Colon (tissue), 2 donors: Measurements from ENCODE around the gene SRRT.
"Not testable (repeated sequence)": the region's sequence is repeated elsewhere in the genome, so short reads cannot be mapped to it uniquely, and the experiment has no call there.

Source experiments
- FAIRE-seq: peaks from 2 replicates; lab custom pipeline; 2012; peaks lifted over from hg19 to GRCh38; lab: Jason Lieb, UNC
- donor health status: control.
- donor health status: control.

Gene SRRT

DNA sequence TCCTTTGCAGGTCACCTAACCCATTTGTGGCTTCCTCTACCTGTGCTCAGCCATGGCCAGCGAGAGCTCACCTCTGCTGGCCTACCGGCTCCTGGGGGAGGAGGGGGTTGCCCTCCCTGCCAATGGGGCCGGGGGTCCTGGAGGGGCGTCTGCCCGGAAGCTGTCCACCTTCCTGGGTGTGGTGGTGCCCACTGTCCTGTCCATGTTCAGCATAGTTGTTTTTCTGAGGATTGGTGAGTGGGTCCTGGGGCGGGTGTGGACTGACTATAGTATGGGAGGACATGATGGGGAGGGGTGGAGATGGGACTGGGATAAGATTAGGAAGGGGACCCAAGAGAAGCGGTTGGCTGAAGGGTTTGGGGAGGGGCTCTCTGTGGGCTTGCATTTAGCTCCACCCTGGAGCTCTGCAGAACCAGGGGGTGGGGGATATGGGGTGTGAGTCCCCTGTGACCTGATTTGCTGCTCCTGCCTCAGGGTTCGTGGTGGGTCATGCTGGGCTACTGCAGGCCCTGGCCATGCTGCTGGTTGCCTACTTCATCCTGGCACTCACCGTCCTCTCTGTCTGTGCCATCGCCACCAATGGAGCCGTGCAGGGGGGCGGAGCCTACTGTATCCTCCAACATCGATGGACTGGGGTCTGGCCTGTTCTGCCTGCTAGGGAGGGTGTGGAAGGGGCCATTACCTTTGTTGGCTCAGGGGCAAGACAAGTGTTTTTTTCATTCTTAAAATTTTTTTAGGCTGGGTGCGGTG, 20.6 kb upstream of the SRRT start:
- FAIRE-seq = no peak

DNA sequence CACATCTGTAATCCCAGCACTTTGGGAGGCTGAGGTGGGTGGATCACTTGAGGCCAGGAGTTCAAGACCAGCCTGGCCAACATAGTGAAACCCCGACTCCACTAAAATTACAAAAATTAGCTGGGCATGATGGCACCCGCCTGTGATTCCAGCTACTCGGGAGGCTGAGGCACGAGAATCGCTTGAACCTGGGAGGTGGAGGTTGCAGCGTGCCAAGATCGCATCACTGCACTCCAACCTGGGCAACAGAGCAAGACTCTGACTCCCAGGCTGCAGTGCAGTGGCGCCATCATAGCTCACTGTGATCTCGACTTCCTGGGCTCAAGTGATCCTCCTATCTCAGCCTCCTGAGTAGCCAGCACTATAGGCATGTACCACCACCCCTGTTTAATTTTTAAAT, 20.0 kb upstream of the SRRT start:
- not testable (repeated sequence) for FAIRE-seq

DNA sequence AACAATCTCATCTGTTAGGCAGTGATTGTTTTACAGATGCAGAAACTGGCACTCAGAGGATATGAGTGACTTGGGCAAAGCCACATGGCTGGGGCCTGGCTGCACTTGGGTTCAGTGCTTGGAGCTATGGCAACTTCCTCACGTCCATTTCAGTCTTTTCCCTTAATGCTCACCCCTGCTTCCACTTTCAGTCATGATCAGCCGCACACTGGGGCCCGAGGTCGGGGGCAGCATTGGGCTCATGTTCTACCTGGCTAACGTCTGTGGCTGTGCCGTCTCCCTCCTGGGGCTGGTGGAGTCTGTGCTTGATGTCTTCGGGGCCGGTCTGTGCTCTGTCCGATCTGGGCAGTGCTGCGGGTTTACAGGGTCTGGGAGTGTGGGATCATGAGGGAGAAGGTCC, 19.4 kb upstream of the SRRT start:
- FAIRE-seq = no peak

DNA sequence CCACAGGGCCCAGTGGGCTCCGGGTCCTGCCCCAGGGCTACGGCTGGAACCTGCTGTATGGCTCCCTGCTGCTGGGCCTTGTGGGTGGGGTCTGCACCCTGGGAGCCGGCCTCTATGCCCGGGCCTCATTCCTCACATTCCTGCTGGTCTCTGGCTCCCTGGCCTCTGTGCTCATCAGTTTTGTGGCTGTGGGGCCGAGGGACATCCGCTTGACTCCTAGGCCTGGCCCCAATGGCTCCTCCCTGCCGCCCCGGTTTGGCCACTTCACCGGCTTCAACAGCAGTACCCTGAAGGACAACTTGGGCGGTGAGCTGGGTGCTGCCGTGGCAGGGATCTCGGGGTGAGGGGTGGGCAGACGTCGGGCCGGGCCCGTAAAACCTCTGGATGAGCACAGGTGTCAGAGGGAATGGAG, 18.0 kb upstream of the SRRT start:
- FAIRE-seq = no peak

DNA sequence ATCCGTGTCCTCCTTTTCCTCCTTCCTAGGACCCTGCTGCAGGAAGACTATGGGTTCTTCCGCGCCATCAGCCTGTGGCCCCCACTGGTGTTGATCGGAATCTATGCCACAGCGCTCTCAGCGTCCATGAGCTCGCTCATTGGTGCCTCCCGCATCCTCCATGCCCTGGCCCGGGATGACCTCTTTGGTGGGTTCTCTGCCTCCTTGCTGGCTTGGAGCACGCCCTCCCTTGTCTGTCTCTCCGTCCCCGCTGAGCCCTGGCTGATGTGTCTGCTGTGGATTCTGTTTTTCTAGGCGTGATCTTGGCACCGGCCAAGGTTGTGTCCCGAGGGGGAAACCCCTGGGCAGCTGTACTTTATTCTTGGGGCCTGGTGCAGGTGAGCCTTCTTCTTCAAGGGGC, 15.0 kb upstream of the SRRT start:
- no peak for FAIRE-seq

DNA sequence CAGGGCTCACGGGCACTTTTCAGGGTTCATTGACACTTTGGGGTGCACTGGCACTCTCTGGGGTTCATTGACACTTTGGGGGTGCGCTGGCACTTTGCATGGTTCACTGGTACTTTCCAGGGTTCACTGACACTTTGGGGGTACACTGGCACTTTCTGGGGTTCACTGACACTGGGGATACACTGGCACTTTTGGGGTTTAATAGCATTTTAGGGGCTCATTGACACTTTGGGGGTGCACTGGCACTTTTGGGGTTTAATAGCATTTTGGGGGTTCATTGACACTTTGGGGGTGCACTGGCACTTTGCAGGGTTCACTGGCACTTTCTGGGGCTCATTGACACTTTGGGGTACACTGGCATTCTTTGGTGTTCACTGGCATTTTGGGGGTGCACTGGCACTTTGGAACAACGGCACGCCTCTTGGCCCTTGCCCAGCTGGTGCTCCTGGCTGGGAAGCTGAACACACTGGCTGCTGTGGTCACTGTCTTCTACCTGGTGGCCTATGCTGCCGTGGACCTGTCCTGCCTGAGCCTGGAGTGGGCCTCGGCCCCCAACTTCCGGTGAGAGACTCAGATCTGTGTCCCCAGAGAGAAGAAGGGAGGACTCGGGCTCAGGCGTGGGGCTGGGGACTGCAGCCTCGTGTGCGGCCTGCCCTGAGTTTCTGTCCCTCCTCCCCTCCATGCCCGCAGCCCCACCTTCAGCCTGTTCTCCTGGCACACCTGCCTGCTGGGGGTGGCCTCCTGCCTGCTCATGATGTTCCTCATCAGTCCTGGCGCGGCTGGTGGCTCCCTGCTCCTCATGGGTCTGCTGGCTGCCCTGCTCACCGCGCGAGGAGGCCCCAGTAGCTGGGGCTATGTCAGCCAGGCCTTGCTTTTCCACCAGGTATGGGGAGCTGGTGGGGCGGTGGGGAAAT, 13.9 kb upstream of the SRRT start:
- FAIRE-seq = no peak

DNA sequence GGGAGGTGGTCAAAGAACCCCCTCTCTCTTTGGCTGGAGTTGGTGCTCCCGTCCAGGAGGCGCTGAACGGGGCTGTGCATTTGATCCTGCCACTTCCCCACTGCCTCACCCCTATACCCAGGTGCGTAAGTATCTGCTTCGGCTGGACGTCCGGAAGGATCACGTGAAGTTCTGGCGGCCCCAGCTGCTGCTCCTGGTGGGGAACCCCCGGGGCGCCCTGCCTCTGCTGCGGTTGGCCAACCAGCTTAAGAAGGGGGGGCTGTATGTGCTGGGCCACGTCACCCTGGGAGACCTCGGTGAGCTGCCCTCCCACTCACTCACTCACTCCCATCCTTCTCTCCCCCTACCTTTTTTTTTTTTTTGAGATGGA, 13.3 kb upstream of the SRRT start:
- no peak for FAIRE-seq

DNA sequence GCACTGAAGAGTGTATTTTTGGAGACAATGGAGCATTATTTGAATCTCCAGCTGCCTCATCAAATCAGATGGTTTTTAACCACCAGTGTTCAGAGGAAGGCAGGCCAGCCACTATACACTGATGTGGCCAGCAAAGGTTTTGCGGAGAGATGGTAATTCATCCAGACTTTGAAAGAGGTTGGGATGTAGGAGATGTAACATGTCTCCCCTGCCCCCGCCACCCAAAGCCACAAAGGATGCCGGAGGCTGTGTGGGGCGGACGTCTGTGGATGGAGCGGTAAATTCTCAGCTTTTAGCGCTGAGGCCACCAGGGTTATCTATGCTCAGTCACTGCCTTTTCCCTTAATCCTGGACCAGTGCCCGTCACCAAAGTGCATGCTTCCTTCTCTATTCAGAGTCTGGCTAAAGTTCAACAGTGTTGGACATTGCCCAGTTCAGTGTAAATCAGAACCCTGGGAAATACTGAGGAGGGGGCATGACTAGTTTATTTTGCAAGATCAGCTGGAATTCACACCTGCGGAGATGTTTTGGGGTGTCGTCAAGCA, 11.4 kb upstream of the SRRT start:
- no peak for FAIRE-seq

DNA sequence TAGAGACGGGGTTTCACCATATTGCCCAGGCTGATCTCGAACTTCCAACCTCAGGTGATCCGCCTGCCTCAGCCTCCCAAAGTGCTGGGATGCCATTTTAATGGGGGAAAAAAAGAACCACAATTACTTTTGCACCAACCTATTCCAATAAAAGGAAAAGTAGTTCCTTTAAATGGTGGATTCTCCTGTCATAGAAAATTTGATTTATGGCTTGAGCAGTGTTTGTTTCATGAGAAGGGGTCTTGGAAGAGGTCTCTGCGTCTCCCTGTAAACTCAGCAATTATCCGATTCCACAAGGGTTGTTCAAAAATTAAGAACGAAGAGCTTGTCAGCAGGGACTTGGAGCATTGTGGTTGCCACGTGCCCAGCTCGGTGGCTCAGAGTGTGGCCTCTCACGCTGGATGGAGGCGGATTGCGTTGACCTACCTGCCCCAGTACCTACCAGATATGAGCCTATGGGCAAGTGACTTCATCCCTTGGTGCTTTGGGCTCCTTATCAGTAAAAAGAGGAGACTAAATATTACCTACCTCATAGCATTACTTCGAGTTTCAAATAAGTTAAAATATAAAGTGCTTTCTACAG, 10.5 kb upstream of the SRRT start:
- no peak for FAIRE-seq

DNA sequence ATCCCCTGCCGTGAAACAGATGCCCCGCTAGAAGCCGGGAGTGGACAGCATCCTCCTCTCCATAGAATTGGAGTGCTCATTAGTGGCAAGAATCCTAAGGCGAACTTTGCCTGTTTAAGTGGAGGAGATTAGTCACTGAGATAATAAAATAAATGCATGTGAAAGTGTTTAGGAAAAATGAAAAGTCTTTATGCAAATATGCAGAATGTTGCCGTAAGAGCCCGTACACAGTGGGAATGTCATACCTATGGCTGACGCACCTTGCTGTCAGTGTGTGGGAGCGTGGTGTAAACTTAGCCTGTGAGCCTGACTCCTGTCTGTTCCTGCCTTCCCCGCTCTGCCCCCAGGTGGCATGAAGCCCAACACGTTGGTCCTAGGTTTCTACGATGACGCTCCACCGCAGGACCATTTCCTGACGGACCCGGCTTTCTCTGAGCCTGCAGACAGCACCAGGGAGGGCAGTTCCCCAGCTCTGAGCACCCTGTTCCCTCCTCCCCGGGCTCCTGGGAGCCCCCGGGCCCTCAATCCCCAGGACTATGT, 9.5 kb upstream of the SRRT start:
- no peak for FAIRE-seq

DNA sequence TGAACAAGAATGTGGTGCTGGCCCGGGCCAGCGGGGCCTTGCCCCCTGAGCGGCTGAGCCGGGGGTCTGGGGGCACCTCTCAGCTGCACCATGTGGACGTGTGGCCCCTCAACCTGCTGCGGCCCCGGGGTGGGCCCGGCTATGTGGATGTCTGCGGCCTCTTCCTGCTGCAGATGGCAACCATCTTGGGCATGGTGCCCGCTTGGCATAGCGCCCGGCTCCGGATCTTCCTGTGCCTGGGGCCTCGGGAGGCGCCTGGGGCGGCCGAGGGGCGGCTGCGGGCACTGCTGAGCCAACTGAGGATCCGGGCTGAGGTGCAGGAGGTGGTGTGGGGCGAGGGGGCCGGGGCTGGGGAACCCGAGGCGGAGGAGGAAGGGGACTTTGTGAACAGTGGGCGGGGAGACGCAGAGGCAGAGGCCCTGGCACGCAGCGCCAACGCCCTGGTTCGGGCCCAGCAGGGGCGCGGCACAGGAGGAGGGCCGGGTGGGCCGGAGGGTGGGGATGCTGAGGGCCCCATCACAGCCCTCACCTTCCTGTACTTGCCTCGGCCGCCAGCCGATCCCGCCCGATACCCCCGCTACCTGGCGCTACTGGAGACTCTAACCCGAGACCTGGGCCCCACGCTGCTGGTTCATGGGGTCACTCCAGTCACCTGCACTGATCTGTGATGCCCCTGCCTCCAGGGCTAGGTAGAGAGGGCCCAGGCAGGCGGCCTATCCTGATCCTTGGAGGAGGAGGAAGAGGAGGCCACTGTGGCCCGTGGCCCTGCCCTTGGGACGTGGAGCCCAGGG, 8.8 kb upstream of the SRRT start:
- no peak for FAIRE-seq

DNA sequence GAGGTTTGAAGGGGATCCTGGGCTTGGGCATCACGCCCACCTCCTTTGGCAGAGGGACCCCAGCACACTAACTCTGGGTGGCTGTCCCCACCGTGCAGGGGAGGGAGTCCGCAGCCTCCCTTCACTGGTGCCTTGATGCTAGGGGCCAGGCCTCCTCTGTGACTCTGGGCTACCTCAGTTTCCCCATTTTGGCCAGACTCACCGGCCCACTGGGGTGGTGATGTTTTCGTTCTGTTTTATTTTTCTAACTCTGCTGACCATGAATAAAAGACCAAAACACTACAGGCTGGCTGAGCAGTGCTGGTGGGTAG, 8.2 kb upstream of the SRRT start:
- FAIRE-seq = no peak

DNA sequence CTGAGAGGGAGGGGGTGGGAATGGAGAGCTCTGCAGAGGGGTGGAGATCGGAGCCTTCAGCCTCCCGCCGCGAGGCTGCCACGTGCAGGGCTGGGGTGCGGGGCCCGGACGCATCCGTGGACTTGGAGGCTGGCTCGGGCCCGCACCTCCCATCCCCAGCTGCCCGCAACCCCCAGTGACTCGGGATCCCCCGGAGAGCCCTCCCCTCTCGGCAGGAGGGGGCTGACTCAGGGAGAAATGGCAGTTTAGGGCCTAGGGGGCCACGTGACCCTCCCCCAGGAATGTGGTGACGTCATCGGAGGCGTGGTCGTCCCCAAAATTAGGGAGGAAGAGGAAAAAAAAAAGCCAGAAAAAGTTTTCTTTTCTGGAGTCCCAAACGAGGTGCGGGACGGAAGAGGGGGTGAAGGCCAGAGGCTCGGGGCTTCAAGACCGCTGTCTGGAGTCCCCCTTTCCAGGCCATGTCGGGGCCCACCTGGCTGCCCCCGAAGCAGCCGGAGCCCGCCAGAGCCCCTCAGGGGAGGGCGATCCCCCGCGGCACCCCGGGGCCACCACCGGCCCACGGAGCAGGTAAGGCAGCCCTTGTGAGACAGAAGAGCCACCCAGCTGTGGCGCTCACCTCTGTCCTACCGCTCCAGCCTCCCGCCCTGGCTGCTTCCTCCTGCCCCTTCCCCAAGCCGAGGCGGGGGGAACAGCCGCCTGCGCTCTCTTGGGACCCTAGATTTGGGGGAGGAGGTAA, 7.7 kb upstream of the SRRT start, which contains the start of gene TRIP6:
TRIP6 (plus strand) TSS at position 348 of the 736 bp plus-strand sequence; CDS start at position 459, 111 bp downstream.
- FAIRE-seq = no peak

DNA sequence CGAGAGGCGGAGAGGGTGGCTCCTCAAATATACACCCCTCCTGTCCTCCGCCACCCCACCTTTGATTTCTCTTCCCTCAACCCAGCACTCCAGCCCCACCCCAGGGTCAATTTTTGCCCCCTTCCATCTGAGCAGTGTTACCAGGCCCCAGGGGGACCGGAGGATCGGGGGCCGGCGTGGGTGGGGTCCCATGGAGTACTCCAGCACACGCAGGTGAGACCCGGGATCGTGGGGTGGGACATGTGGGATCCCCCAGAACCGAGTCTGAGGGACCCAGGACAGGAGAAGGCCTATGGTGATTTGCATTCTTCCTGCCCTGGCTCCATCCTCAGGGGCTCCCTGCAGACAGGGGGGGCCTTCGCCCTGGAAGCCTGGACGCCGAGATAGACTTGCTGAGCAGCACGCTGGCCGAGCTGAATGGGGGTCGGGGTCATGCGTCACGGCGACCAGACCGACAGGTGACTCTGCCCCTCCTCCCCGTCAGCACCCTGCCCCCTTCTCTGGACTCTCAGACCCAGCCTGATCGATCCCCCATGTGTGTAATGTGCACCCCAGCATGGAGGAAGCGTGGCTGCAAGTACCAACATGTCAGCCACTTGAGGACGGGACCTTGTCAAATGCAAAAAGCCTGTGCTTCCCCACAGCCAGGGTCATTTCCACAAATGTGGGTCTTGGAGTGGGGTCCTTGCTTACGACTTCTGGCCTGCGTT, 7.0 kb upstream of the SRRT start:
- no peak for FAIRE-seq

DNA sequence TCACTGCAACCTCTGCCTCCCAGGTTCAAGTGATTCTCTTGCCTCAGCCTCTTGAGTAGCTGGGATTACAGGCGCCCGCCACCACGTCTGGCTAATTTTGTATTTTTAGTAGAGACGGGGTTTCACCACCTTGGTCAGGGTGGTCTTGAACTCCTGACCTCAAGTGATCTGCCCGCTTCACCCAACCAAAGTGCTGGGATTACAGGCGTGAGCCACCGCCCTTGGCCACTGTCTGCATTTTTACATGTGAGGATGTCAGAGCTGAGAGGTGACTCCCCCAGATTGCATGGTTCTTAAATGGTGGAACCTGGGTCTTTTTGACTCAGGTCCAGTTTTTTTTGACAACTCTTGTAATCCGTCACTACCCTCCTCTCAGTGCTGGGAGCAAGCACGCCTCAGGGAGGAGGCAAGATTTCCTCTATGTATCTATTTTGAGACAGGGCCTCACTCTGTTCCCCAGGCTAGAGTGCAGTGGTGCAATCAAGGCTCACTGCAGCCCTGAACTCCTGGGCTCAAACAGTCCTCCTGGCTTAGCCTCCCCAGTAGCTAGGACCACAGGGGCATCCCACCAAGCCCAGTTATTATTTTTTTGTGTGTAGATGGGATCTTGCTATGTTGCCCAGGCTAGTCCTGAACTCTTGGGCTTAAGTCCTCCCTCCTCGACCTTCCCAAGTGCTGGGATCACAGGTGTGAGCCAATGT, 1.2 kb upstream of the SRRT start:
- FAIRE-seq = no peak

DNA sequence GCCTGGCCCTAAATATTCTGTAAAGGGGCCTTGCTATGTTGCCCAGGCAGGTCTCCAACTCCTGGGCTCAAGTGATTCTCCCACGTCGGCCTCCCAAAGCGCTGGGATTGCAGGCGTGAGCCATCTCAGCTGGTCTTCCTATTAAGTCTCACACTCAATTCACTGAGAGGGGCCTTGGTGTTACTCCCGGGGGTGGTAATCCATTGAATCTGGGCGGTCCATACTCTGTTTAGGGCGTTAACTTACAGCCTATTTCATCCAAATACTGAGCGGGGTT, 665 bp upstream of the SRRT start:
- FAIRE-seq = no peak

DNA sequence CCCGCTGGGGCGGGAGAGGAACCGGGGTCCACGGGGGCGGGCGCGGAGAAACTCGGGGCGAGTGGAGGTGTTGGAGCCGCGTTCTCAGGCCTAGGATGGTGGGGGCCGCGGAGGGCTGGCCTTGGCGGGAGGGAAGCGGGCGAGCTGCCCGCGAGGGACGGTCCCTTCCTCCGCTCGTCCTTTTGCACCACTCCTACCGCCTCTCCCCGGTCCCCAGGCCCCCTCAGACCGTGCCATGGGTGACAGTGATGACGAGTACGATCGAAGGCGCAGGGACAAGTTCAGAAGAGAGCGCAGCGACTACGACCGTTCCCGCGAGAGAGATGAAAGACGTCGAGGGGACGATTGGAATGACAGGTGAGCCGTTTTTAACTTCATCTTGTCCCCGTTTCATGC, 451 bp downstream of the SRRT start:
- FAIRE-seq = no peak

DNA sequence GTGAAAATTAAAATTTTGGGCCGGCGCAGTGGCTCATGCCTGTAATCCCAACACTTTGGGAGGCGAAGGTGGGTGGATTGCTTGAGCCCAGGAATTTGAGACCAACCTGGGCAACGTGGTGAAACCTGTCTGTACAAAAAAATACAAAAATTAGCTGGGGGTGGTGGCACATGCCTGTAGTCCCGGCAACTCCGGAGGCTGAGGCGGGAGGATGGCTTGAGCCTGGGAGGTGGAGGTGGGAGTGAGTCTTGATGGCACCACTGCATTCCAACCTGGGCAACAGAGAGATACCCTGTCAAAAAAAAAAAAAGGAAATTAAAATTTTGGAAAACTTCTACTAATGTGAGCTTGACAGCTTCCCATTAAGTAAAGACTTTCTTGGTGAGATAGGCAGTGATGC, 3.1 kb downstream of the SRRT start:
- no peak for FAIRE-seq

DNA sequence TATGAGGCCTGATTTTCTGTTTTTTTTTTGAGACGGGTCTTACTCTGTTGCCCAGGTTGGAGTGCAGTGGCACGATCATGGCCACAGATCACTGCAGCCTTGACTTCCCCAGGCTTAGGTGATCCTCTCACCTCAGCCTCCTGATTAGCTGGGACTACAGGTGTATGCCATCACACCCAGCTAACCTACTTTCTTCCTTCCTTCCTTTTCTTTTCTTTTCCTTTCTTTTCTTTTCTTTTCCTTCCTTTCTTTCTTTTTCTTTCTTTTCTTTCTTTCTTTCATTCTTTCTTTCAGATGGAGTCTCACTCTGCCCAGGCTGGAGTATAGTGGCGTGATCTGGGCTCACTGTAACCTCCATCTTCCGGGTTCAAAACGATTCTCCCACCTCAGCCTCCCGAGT, 3.8 kb downstream of the SRRT start:
- no peak for FAIRE-seq

DNA sequence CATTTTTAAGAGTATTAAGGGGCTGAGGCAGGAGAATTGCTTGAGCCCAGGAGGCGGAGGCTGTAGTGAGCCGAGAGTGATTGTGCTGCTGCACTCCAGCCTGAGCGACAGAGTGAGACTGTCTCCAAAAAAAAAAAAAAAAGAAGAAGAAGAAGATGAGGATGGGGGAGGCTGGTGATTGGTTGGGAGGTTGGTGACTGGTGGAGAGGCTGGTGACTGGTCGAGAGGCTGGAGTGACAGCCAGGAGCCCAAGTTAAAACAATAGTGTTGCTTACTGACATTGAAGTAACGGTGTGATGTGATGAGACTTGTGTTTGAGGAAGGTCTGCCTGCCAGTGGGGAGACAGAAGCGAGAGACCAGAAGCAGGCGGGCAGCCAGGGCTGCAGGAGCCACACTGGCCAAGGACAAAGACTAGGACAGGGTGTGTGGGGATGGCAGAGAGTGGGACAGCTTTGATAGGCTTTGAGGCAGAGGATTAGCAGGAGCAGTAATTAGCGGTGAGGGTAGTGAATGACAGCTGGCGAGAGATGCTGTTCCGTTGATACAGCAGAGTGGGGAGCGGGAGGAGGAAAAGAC, 4.9 kb downstream of the SRRT start:
- no peak for FAIRE-seq
